ENCODE data around the gene MRPL28. TPM values are rescaled to one million over a fixed set of nuclear protein-coding genes. Genes with fewer than 3 reads are reported as not detected.
"Not testable (repeated sequence)": the region's sequence is repeated elsewhere in the genome, so short reads cannot be mapped to it uniquely, and the experiment has no call there.

Gene MRPL28
- total RNA-seq, 4 donors from 2014 or later, result 40.9 to 66.7 (median 52.7) TPM

DNA sequence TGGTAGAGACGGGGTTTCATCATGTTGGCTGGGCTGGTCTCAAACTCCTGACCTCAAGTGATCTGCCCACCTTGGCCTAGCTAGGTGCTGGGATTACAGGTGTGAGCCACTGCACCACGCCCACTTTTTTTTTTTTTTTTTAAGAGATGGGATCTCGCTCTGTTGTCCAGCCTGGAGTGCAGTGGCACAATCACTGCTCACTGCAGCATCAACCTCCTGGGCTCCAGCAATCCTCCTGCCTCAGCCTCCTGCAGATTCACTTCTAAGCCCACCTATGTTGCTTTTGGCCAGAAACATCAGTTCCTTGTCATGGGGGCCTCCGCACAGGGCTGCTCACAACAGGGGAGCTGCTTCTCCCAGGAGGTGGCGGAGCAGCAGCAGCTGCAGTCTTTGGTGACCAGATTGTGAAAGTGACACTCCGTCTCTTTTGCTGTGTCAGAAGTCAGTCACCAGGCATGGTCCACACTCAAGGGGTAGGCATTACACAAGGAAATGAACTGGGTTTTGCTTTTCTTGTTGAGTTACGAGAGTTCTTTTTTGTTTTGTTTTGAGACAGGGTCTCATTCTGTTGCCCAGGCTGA is 22.2 kb upstream of the MRPL28 start:
- DNase-seq (ENCODE audit: low spot score in 2 of 2), result no peak
- Histone ChIP-seq H3K4me3 (no peak overlapping the region), H3K27ac (no peak overlapping the region), H3K4me1 (peaks cover 11% of the 10 kb centered on the region), H3K36me3 (no peaks in the 10 kb centered on the region), H3K9me3 (no peaks in the 10 kb centered on the region), H3K27me3 (no peaks in the 10 kb centered on the region)
- WGBS, result 78% methylated on average over 7 of the region's 7 CpGs
- no peak for TF ChIP-seq EP300 (IDR thresholded peaks at IDR 0.05)
- no peak for TF ChIP-seq POLR2A (IDR thresholded peaks at IDR 0.05)
- no peak for TF ChIP-seq POLR2AphosphoS5 (IDR thresholded peaks at IDR 0.05)
- TF ChIP-seq, protein P1, sequence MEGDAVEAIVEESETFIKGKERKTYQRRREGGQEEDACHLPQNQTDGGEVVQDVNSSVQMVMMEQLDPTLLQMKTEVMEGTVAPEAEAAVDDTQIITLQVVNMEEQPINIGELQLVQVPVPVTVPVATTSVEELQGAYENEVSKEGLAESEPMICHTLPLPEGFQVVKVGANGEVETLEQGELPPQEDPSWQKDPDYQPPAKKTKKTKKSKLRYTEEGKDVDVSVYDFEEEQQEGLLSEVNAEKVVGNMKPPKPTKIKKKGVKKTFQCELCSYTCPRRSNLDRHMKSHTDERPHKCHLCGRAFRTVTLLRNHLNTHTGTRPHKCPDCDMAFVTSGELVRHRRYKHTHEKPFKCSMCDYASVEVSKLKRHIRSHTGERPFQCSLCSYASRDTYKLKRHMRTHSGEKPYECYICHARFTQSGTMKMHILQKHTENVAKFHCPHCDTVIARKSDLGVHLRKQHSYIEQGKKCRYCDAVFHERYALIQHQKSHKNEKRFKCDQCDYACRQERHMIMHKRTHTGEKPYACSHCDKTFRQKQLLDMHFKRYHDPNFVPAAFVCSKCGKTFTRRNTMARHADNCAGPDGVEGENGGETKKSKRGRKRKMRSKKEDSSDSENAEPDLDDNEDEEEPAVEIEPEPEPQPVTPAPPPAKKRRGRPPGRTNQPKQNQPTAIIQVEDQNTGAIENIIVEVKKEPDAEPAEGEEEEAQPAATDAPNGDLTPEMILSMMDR (IDR thresholded peaks at IDR 0.05), result no peak

DNA sequence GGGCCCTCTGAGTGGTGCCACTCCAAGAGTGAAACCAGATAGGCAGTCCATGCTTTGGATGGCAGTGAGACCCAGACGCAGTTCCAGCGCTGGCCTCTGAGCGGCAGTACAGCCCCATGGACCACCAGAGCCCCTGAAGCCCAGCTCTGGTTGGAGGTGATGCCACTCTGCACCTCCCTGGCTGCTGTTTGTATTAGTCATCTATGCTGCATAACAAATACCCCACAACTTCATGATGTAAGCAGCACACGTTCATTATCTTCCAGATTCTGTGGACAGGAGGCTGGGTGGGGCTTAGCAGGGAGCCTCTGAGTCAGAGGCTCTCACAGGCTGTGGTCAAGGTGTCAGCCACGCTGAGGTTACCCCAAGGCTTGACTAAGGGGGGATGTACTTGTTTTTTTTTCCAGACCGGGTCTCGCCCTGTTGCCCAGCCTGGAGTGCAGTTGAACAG is 21.6 kb upstream of the MRPL28 start:
- DNase-seq (ENCODE audit: low spot score in 2 of 2), result peak in 1 of 2 donors; percentile 79
- Histone ChIP-seq H3K27ac (no peak overlapping the region), H3K27me3 (no peaks in the 10 kb centered on the region), H3K4me3 (no peak overlapping the region), H3K9me3 (no peaks in the 10 kb centered on the region), H3K4me1 (peaks cover 11% of the 10 kb centered on the region), H3K36me3 (no peaks in the 10 kb centered on the region)
- no peak for TF ChIP-seq POLR2A (IDR thresholded peaks at IDR 0.05)
- TF ChIP-seq POLR2AphosphoS5 (IDR thresholded peaks at IDR 0.05), result no peak
- no peak for TF ChIP-seq EP300 (IDR thresholded peaks at IDR 0.05)
- TF ChIP-seq, protein P1 (IDR thresholded peaks at IDR 0.05), result peak; percentile 59 to 64
- 56% methylated on average over 5 of the region's 7 CpGs for WGBS

DNA sequence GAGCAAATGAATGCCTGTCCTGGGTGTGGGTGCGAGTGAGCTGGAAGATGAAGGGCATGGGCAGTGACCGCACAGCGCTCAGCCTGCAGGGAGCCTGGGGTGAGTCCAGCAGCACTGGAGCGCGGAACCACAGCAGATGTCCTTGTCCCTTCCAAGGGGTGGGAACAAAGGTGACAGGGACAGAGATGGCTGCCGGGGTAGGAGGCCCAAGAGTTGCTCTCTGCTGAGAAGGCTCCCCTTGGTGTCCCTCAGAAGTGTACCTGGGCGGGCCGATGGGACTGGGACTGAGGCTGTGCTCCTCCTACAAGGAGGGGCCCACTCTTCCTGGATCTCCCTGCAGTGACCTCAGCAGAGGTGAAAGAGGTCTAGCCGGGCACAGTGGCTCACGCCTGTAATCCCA is 19.0 kb upstream of the MRPL28 start:
- Histone ChIP-seq H3K36me3 (no peaks in the 10 kb centered on the region), H3K9me3 (no peaks in the 10 kb centered on the region), H3K4me3 (no peak overlapping the region), H3K27me3 (no peaks in the 10 kb centered on the region), H3K4me1 (peaks cover 5% of the 10 kb centered on the region), H3K27ac (no peak overlapping the region)
- TF ChIP-seq POLR2AphosphoS5 (IDR thresholded peaks at IDR 0.05), result no peak
- TF ChIP-seq, protein P1 (IDR thresholded peaks at IDR 0.05), result no peak
- no peak for TF ChIP-seq POLR2A (IDR thresholded peaks at IDR 0.05)
- TF ChIP-seq EP300 (IDR thresholded peaks at IDR 0.05), result no peak
- peak in 1 of 2 donors; percentile 52 for DNase-seq (ENCODE audit: low spot score in 2 of 2)
- WGBS, result 93% methylated on average over 5 of the region's 10 CpGs

DNA sequence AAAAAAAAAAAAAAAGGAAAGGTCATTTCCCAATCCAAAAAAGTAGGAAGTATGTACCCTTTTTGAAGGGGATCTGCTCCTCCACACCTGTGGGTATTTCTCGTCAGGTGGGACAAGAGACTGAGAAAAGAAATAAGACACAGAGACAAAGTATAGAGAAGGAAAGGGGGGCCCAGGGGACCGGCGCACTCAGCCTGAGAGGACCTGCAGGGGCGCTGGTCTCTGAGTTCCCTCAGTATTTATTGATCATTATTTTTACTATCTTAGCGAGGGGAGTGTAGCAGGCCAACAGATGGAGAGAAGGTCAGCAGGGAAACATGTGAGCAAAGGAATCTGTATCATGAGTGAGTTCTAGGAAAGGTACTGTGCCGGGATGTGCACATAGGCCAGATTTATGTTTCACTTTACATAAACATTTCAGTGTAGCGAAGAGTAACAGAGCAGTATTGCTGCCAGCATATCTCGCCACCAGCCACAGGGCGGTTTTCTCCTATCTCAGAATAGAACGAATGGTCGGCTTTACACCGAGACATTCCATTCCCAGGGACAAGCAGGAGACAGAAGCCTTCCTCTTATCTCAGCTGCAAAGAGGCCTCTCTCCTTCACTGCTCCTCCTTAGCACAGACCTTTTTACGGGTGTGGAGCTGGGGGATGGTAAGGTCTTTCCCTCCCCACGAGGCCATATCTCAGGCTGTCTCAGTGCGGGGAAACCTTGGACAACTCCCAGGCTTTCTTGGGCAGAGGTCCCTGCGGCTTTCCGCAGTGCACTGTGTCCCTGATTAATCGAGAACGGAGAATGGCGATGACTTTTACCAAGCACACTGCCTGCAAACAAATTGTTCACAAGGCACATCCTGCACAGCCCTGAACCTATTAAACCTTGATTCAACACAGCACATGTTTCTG is 17.7 kb upstream of the MRPL28 start:
- DNase-seq (ENCODE audit: low spot score in 2 of 2); H3K27me3 ChIP-seq; H3K4me3 ChIP-seq; H3K36me3 ChIP-seq; H3K9me3 ChIP-seq; H3K27ac ChIP-seq: not testable (repeated sequence)
- H3K4me1 ChIP-seq, result peaks cover 18% of the 10 kb centered on the region
- 61% methylated on average over 20 of the region's 20 CpGs for WGBS

DNA sequence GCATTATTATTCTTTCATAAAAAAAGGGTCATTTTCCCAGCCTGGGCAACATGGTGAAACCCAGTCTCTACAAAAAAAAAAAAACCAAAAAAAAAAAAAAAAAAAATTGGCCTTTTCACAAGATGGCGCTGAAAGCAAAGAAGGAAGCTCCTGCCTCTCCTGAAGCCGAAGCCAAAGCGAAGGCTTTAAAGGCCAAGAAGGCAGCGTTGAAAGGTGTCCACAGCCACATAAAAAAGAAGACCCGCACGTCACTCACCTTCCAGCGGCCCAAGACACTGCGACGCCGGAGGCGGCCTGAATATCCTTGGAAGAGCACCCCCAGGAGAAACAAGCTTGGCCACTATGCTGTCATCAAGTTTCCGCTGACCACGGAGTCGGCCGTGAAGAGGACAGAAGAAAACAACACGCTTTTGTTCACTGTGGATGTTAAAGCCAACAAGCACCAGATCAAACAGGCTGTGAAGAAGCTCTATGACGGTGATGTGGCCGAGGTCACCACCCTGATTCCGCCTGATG is 16.4 kb upstream of the MRPL28 start:
- 69% methylated on average over 18 of the region's 19 CpGs for WGBS
- Histone ChIP-seq H3K27me3 (no peaks in the 10 kb centered on the region), H3K4me3 (no peak overlapping the region), H3K27ac (peak overlapping the region; percentile 24), H3K4me1 (peaks cover 27% of the 10 kb centered on the region), H3K9me3 (no peaks in the 10 kb centered on the region), H3K36me3 (no peaks in the 10 kb centered on the region)
- TF ChIP-seq POLR2AphosphoS5 (IDR thresholded peaks at IDR 0.05) (no peak), POLR2A (IDR thresholded peaks at IDR 0.05) (no peak), EP300 (IDR thresholded peaks at IDR 0.05) (no peak)
- TF ChIP-seq, protein P1 (IDR thresholded peaks at IDR 0.05), result no peak
- DNase-seq (ENCODE audit: low spot score in 2 of 2), result no peak
